WERI-Rb-1 (cell line): ENCODE measurements around the gene SLC22A13.

ENCODE experiments used
- DNase-seq: peaks from one replicate; pipeline ENCODE4 v3.0.0-alpha.2; 2020
- H3K27ac ChIP-seq: fragments of 250-450 bp; sonication (Bioruptor Pico); 2 replicates; pipeline ENCODE4 v1.5.1; 2020; ENCODE audit warnings: mild to moderate bottlenecking, moderate library complexity
- H3K27me3 ChIP-seq: fragments of 250-450 bp; sonication (Bioruptor Pico); 2 replicates; pipeline ENCODE4 v1.5.1; 2021; ENCODE audit warnings: mild to moderate bottlenecking, low read depth, moderate library complexity; ENCODE audit not compliant: insufficient read depth, severe bottlenecking
- H3K36me3 ChIP-seq: fragments of 250-450 bp; sonication (Bioruptor Pico); 2 replicates; pipeline ENCODE4 v1.5.1; 2020; ENCODE audit warnings: mild to moderate bottlenecking, moderate library complexity
- H3K4me3 ChIP-seq: 2 replicates; pipeline ENCODE4 v1.5.1; 2011; ENCODE audit warnings: low read depth, mild to moderate bottlenecking, control low read depth, low read length
- H3K9me3 ChIP-seq: fragments of 250-450 bp; sonication (Bioruptor Pico); 2 replicates; pipeline ENCODE4 v1.5.1; 2021; ENCODE audit warnings: mild to moderate bottlenecking, moderate library complexity; ENCODE audit not compliant: severe bottlenecking
- CTCF ChIP-seq: IDR thresholded peaks from 2 replicates; pipeline ENCODE4 v1.5.1; 2011; ENCODE audit warnings: low read depth, mild to moderate bottlenecking, control low read depth, inconsistent platforms, low read length

Gene SLC22A13

GRCh38 chr3:38265604-38266307 lies at the start of gene SLC22A13:
SLC22A13 (plus strand) TSS chr3:38265812; CDS start chr3:38265861, 49 bp downstream.
- Histone ChIP-seq H3K27ac (no peak within 1 kb of the TSS), H3K27me3 (no peaks in the 10 kb centered on the region), H3K9me3 (no peaks in the 10 kb centered on the region), H3K36me3 (no peaks in the 10 kb centered on the region), H3K4me3 (no peak within 1 kb of the TSS)
- TF ChIP-seq CTCF, result no peak
- DNase-seq, result no peak

GRCh38 chr3:38219609-38220197 lies 45.9 kb upstream of the SLC22A13 start:
- Histone ChIP-seq H3K36me3 (peaks cover 18% of the 10 kb centered on the region), H3K9me3 (no peaks in the 10 kb centered on the region), H3K27ac (no peak overlapping the region), H3K27me3 (no peaks in the 10 kb centered on the region), H3K4me3 (no peak overlapping the region)
- no peak for DNase-seq
- TF ChIP-seq CTCF, result no peak

GRCh38 chr3:38221005-38221404 lies 44.6 kb upstream of the SLC22A13 start:
- no peak for TF ChIP-seq CTCF
- peaks cover 21% of the 10 kb centered on the region for H3K36me3 ChIP-seq

GRCh38 chr3:38222032-38222634 lies 43.5 kb upstream of the SLC22A13 start:
- no peak for DNase-seq
- no peaks in the 10 kb centered on the region for H3K9me3 ChIP-seq
- H3K4me3 ChIP-seq, result no peak overlapping the region
- no peaks in the 10 kb centered on the region for H3K27me3 ChIP-seq
- H3K36me3 ChIP-seq, result peaks cover 22% of the 10 kb centered on the region
- TF ChIP-seq CTCF, result no peak
- no peak overlapping the region for H3K27ac ChIP-seq

More at GRCh38 chr3:38221005-38221404, 44.6 kb upstream of the SLC22A13 start:
- Histone ChIP-seq H3K27me3 (no peaks in the 10 kb centered on the region), H3K4me3 (no peak overlapping the region), H3K9me3 (no peaks in the 10 kb centered on the region), H3K27ac (no peak overlapping the region)
- no peak for DNase-seq

- Histone ChIP-seq H3K4me3 (no peak overlapping the region), H3K9me3 (no peaks in the 10 kb centered on the region), H3K36me3 (peaks cover 22% of the 10 kb centered on the region), H3K27ac (no peak overlapping the region), H3K27me3 (no peaks in the 10 kb centered on the region)
- no peak for TF ChIP-seq CTCF
- no peak for DNase-seq
These were observed 41.3 kb upstream of the SLC22A13 start for GRCh38 chr3:38224357-38224756.
